ENCODE data around the gene ZNF528.

GRCh38 chr19:52369559-52370340, 27.9 kb upstream of the ZNF528 start, which contains the start of gene ZNF880:
- TF ChIP-seq MYC (IDR thresholded peaks at IDR 0.05; ENCODE audit: low read depth, low read length) = no peak
- no peak for TF ChIP-seq CTCF (IDR thresholded peaks at IDR 0.05; ENCODE audit: low read depth, low read length)
- no peak for TF ChIP-seq POLR2A (IDR thresholded peaks at IDR 0.05; ENCODE audit: extremely low read depth, insufficient read length)
- no peak for TF ChIP-seq MAX (IDR thresholded peaks at IDR 0.05; ENCODE audit: low read depth, low read length)
